GM19397 (cell line): ENCODE measurements around the gene DAP.

Experiments
- ATAC-seq: cut with Tn5 transposase; IDR thresholded peaks from one replicate; pipeline ENCODE4 v1.9.1; 2021; ENCODE audit warnings: mild to moderate bottlenecking, moderate library complexity; ENCODE audit not compliant: unreplicated experiment

Gene DAP

DNA sequence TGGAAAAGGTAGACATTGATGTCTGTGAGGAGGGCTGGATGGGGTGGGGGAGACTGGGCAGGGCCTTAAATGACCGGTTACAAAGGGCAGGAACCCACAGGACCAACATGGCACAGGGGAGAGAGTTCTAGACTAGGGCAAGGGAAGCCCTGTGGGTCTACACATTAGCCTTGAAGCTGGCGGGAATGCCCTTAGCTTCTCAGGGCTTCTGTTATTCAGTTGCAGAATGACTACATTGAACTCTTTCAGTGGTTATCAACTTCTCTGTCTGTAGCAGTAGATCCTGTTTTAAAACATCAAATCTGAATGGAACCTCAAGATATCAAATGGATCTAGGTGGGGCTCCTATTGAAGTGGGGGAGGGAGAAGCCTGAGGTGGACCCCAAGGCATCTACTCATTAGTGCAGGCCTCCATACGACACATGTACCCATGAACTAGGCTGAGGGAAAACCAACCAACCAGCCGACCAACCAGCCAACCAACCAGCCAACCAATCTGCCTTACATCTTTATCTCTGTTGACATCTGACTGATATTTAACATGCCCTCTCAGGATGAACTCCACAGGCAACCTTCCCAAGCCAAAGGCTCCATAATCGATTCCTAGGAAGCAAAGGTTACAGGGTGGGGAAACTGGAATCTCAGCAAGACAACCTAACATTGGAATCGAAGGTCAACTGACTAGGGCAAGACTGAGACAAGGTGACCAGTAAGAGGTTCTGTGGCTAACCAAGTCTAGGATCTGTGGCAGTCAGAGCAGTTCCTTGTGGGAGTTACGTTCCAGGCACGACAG lies 48.3 kb downstream of the DAP start:
- no peak for ATAC-seq

DNA sequence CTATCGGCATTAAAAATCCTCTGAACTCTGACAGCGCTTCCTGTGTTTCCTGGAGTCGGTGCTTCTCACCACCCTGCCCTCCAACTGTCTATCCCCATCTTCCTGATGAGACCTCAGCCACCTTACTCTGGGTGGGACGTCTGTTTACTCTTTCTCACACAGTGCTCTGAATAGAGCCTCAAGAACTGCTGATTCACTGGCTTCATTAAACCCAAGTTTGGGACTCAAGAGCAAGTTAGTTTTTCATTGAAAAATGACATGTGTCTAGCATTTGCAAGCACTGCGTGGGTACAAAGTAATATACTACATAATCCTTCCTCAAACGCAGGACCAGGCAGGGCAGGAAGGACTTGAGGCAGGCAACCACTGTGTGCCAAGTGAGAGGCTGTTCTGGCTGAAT lies 49.5 kb downstream of the DAP start:
- no peak for ATAC-seq

DNA sequence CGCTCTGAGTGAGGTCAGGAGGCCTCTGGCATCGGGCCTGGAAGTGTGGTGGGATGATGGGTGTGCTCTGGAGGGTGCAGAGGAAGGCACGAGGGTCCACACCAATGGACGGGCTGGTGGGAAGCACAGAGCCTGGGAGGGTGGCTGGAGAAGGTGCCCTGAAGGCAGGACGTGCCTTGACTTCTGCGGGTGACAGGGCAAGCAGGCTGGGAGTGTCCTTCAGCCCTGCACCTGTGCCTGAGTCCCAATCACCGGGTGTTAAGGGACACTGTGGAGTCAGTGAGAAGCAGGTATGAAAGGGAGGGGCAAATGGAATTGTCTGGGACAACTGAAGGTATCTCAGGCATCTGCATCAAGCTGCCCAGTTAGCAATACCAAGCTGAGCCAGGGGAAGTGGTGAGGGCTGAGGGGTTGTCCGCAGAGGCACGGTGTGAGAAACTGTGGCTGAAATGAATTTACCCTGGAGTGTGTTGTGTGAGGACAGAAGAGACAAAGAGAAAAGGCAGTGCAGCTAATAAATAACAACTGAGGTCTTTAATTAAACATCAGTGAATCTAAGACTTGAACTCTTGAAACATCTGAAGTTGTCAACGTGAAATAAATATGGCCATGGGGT lies 50.4 kb downstream of the DAP start:
- ATAC-seq = no peak

DNA sequence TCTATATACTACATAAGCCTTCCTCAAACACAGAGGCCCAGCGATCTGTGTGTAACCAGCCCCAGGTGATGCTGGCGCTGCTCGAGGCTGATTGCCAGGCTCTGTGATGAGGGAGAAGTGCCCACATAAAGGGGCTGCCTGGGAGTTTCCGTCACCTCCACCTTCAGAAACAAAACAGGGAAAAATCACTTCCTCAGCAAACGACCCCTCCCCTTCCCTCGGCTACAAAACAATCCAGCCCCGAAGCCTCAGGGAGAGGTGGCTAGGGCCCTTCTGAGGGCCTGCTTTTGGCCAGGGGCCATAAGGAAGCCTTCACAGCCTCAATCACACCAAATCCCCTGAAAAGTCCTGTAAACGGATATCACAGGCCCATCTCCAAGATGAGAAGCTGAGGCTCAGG lies 51.1 kb downstream of the DAP start:
- ATAC-seq = no peak

DNA sequence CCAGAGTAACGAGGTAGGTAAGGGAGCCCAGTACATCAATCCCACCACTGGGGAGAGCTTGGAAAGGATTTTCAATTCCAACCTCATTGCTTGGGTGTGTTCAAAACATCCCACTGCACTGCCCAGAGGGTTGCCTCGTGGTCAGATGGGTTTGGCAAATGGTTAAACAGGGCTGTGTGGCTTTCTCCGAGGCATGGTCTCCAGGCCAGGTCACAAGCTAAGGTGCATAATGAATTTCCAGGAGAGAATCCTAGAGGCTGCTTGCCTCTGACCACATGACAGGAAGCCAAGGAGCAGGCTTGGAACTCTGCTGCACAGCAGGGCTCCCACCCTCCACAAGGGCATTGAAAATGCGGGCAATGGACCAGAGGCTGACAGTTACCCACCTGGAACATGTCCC lies 51.6 kb downstream of the DAP start:
- ATAC-seq = no peak

DNA sequence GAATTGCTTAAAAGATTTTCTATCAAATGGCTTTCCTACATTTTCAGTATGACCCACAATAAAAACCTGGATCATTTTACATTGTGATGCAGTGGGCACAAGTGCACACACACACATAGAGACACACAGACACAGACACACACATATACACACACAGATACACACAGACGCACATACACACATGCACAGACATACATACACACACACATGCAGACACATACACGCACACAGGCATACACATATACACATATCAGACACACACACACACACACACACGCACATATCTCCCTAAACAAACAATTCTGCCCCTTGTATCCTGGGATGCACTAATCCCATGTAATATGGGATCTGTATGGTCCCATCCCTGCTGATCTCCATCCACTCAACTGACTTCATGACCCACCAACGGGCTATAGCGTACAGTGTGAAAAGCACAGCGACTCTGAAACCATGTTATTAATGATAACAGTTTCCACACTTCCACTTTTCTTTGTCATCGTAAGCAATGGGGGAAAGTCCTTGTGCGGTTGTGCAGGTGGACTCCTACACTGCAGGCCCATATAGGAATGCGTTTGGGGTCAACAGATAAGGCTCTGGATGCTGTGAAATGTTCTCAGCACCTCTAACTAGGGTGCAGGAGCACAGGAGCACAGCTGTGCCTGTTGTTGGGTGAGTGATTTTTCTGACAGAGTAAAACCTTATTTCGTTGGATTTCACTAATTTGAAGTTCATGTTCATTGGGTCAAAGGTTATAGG lies 52.7 kb downstream of the DAP start:
- no peak for ATAC-seq

DNA sequence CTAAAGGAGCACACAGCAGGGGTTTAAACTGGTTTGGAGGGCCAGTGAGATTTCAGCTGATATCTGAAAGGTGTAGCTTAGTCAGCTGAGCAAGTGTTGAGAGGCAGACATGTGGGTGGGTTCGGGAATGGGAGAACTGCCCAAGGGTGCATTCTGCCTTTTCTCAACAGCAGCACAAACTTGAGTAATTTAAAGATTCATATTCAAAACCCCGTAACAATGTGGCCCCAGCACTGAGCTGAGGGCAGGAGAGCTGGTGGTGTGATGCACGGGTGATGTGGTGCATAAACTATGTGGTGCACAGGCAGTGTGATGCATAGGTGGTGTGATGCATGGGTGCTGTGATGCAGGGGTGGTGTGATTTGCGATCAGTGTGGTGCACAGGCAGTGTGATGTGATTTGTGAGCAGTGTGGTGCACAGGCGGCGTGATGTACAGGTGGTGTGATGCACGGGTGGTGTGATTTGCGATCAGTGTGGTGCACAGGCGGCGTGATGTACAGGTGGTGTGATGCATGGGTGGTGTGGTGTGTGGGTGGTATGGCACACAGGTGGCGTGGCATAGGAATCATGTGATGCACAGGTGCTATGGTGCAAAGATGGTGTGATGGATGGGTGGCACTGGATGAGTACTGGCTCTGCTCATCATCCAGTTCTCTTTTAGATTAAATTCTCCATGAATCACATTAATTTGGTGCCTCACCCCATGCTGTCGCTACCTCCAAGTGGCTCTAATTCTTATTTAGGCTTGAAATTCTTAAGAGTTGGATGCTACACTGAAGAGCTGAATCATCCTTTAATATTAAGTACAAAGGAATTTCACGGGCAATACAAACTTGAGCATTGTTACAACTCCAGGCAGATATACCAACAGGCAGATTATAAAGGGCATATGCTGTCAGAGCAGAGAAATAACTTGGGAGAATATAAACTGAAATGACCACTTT lies 53.6 kb downstream of the DAP start:
- ATAC-seq = no peak

DNA sequence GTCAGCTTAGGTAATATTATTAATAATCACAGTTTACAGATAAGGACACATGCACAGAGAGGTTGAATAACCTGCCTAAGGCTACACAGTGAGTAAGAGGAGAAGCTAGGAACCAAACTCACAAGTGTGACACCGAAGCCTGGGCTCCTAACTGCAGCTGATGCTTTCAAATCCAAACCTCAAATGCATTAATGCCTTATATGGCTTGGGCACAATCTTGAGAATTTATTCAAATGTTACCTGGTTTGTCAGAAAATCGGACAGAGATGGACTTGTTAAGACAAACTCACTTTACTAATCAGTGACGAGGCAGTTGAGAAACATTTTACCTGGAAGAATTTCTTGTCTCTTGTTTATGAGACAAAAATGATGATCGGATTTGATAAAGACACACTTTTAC lies 54.7 kb downstream of the DAP start:
- ATAC-seq = no peak

DNA sequence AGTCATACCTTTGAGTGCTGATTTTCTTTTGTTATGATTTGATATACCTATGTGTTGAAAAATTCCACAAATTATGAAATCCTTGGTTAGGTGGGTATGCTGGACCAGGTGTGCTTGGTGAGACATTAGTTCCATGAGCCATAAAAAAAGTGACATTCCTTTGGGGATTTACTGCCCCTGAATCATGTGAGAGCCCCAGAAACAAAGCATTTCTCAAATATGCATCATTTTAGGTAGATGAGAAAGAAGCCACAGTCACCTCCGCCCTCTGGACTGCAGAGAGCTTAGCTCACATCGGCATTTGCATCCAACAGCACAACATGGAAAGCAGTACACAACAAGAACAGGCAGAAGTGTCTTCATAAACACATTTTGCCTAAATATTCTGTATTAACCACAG lies 55.3 kb downstream of the DAP start:
- no peak for ATAC-seq

DNA sequence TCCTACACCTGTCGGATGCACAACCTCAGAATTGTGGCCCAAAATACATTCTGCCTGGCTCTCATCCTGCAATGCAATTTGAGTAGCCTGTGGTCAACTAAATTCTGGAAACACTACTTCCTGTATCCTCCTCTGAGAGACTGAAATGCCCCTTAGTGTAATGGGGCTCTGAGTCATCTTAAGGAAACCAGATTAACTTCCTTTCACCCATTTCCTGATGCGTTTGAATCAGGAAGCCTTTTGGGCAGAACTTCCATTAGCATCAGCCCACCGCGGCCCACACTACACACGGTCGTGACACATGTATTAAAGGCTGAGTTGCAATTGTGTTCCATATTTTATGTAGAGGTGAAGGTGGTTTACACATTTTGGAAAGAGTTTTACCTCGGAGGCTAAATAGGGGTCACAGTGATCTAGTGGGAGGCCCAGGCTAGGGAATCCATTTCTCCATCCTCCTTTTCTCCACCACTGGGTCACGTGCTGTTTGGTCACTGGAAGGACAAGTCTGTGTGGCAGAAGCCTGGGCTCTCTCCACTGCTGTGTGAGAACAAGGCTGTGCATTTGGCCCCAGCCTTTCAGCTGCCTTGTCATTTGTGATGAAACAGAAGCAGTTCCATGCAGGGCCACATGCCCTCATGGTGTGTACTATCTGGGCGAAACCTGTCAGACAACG lies 55.9 kb downstream of the DAP start:
- ATAC-seq = no peak

DNA sequence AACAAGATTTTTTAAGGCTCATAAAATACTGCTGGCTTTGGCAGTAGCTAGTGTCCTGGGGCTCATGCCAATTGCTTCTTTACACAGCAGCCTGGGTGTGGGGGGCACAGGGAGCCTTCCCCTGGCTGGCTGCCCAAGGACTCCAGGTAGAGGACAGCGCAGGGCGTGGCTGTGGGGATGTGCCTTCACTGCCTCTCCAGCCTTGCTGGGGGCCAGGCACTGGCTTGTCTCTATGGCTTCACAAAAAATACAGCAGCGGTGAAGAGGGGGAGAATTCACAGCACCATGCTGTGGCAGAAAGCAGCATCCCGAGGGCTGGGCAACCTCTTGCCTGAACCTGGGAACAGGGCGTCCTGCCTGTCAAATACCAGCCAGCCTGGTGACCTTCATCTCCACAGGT lies 57.4 kb downstream of the DAP start:
- no peak for ATAC-seq

DNA sequence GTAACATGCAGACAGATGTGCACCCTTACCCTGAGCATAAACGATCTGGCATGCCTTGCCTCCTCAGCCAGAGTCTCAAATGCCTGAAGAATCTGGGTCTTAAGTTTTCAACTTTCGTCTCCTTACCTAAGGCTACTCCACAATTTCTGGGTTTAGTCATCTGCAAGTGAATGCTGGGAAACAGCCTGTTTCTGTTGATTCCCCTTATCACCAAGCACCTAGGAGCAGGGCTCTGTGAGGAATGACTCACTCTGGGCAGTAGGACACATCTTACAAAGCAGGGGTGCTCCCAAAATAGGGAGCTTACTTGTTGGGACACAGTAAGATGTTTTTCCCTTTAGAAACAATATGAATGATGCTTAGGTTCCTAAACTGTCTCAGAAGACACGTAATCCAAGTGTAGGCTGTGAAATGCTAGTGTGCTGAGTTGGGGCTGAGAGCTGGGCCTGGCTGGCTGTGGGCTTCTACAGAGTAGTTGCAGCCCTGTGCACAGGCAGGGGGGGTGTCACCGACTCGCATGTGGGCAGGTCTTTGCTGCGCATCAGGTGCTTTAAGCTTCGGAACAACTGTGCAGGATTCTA lies 58.0 kb downstream of the DAP start:
- ATAC-seq = no peak

DNA sequence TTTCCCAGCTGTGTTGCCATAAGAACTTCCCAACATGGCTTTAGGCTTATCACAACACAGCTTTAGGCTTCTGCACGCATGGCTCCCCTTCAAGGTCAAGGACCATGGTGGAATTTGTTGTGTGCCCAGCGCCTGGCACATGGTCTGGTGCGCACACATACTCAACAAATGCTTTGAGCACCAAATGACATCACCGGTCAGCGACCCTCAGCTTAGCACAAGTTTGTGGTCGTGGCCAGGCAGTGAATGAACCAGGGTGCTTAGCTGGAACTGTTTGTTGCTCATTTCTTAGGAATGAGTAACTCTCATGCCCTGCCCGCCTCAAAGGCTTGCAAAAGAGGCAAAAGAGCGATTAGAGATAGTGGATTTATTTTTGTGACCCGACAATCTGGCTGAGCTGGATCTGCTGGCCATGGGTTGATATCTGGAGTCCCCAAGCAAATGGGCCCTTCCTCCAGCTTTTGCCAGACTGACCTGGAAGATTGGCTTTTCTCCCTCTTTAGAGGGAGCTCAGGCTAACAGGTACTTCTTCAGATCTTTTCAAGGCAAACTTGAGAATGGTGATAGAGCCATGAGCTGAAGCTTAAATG lies 58.9 kb downstream of the DAP start:
- ATAC-seq = no peak

DNA sequence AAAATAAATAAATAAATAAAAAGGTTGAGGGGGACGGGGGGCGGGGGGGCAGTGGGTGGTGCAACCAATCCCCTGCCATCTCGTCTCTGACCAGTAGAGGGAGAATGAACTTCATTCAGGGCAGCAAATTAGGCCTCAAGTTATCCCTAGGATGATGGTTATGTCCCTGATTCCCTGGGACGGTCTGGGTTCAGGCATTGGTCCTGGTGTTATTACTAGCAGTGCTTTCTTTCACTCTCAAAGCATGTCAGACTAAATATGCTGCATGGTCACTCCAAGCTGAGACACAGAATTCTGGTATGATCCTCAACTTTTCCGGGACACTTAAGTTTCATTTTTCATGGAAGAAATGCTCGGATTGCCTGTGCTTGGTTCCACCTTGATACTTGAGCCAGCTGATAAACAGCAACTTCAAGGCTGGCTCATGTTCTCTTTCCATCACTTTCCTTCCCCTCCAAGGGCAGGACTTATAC lies 59.4 kb downstream of the DAP start:
- no peak for ATAC-seq

DNA sequence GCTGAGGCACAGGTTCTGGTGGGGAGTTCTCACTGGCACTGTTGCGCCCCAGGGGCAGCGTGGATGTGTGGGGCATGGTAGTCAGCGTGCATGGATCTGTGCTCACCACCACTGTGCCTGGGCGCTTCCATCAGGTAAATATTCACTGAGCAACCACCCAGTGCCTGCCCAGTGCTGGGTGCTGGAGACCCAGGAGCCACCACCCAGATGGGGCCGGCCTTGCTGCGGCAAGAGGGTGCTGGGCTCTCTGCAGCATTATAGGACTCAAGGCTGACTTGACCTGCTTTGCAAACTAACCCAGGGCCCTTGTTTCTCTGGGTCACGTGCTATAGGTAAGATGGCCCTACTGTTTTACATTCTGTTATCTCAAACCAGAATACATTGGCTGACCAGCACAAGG lies 60.5 kb downstream of the DAP start:
- peak; percentile 3 for ATAC-seq

DNA sequence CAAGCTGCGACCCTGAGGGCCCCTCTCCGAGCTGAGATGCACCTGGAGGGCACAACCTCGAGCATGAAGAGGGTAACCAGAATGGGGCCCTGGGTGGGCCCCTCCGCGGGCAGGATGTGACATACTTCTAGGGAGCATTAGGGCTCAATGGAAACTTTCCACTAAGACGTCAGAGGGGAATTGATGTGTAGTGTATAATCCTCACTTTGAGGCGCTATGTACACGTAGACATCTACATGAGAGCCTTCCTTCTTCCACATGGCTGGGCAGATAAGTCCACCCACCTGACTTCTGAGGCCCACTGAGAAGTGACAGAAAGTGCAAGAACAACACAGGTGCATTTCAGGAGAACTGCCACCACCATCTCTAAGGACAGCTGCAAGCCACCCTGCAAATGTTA lies 61.0 kb downstream of the DAP start:
- peak; percentile 62 for ATAC-seq

DNA sequence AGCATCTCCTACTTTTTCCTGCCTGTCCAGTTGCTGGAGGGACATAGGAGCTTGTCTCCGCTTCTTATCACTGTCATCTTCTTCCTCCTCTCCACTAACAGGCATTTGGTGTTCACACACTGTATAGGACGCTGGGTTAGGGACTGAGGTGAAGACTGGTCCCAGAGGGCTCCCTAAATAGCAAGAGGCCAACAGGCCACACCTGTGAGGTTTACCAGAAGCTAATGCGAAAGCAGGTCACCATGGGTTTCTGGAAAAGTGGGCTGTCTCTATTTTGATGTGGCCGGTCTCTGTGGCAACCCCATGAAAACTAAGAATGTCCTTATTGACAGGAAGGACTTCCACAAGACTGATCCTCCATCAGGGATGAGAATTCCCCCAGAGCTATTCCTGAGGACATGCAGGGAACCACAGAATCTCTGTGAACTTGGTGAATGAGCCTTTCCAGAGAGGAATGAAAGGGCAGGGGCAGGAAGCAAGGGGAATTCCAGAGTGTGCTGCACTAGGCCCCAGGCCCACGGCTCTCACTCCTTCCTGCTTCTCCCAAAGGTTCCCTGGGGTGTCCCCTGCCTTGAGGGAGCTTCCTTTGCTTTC lies 61.7 kb downstream of the DAP start:
- ATAC-seq = peak; percentile 38

DNA sequence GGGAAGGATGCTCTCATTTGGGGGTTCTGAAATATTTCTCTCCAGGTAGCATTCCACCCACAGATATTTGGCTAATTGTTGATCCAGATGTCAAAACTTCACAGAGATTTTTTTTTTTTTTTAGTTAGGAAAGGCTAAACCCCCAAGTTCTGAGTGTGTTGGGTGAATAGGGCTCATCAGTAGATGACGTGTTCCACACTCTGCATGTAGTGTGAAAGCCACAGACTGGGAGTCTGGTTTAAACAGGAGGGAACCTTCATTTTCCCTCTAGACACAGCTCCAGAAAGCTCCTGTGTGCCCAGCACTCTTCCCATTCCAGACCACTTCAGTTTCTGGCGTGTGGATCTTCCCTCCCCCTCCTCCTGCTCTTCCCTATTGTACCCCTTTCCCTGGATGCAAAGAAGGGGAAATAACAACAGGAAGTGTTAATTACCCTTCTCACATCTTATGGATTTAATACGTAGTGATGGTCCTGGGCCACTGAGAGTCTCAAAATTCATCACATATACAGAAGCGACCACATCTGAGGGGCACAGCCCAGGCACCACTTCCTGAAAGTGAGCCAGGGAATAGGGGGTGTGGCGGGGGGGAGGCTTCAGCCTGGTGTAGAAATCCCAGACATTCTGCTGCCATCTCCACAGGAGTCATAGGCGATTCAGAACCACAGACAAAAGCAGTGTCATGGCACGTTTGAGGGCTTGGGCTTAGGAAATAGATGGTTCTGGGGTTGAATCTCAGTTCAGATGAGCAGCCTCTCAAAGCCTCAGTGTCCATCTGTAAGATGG lies 65.1 kb downstream of the DAP start:
- ATAC-seq = no peak
